Natural killer cell (primary cell): Measurements from ENCODE around the gene DMAC2. TPM values are rescaled to one million over a fixed set of nuclear protein-coding genes. Genes with fewer than 3 reads are reported as not detected.
"Not testable (repeated sequence)": the region's sequence is repeated elsewhere in the genome, so short reads cannot be mapped to it uniquely, and the experiment has no call there.

Source experiments
- ATAC-seq, 3 donors: fragments of 150-1000 bp in 2 of 3; fragments of 200-7000 bp in 1 of 3; cut with Tn5 transposase; 1 replicate in 1 of 3; 2 replicates in 2 of 3; pipeline ENCODE4 v1.10.0; 2021; ENCODE audit warnings: mild to moderate bottlenecking in 2 of 3, moderate library complexity in 2 of 3
- DNase-seq, 2 donors: peaks; one replicate each; pipeline versions ENCODE4 v3.0.0 to v3.0.0-alpha.2; 2013 to 2021; ENCODE audit warnings: mixed read lengths in 1 of 2
- H3K27ac ChIP-seq: one replicate; pipeline ENCODE4 v1.5.1; 2013; ENCODE audit warnings: mild to moderate bottlenecking, low read length
- H3K27me3 ChIP-seq: one replicate; pipeline ENCODE4 v1.6.1; 2013; ENCODE audit warnings: low read length; ENCODE audit not compliant: control insufficient read depth, insufficient read depth
- H3K36me3 ChIP-seq: one replicate; pipeline ENCODE4 v1.6.1; 2013; ENCODE audit warnings: low read length; ENCODE audit not compliant: control insufficient read depth, insufficient read depth
- H3K4me1 ChIP-seq: one replicate; pipeline ENCODE4 v1.6.1; 2013; ENCODE audit warnings: low read length; ENCODE audit not compliant: control insufficient read depth, insufficient read depth
- H3K4me3 ChIP-seq: one replicate; pipeline ENCODE4 v1.5.1; 2013; ENCODE audit warnings: low read length
- H3K9me3 ChIP-seq: one replicate; pipeline ENCODE4 v1.6.1; 2013; ENCODE audit warnings: low read length; ENCODE audit not compliant: control insufficient read depth, insufficient read depth
- H3K27ac Mint-ChIP-seq, 2 donors: one replicate each; pipeline ENCODE4 v1.8.0; 2022; ENCODE audit warnings: mild to moderate bottlenecking in 2 of 2, mixed read lengths in 2 of 2, moderate library complexity in 1 of 2
- H3K27me3 Mint-ChIP-seq, 2 donors: one replicate each; pipeline ENCODE4 v1.8.0; 2022; ENCODE audit warnings: low read depth in 2 of 2, mixed read lengths in 2 of 2
- H3K36me3 Mint-ChIP-seq: one replicate; pipeline ENCODE4 v1.8.0; 2022; ENCODE audit warnings: mixed read lengths
- H3K4me1 Mint-ChIP-seq, 2 donors: one replicate each; pipeline ENCODE4 v1.8.0; 2022; ENCODE audit warnings: mixed read lengths in 2 of 2
- H3K4me3 Mint-ChIP-seq: one replicate; pipeline ENCODE4 v1.8.0; 2022; ENCODE audit warnings: mild to moderate bottlenecking, moderate library complexity, mixed read lengths
- H3K9me3 Mint-ChIP-seq, 2 donors: one replicate each; pipeline ENCODE4 v1.8.0; 2022; ENCODE audit warnings: mixed read lengths in 2 of 2
- CTCF ChIP-seq: fragments of 200-600 bp; IDR thresholded peaks from one replicate; pipeline ENCODE4 v1.8.0; 2022; ENCODE audit warnings: antibody characterized with exemption
- WGBS: methylation state at CpG from one replicate; pipeline ENCODE4 v1.1.7; 2013; ENCODE audit warnings: missing lambda C conversion rate; ENCODE audit not compliant: insufficient coverage; 5-methylcytosine and 5-hydroxymethylcytosine counted together
- intact Hi-C: fragments of 100-400 bp; cut with micrococcal nuclease; formaldehyde crosslinking; loops from one replicate; pipeline ENCODE4 v1.14.2; 2022
- total RNA-seq, 4 donors: library from RNA; stranded (reverse); fragments of 120-200 nt in 1 of 4; gene quantifications; one replicate each; pipeline versions ENCODE4 v1.2.3 to v1.2.4, GENCODE V29; 2013 to 2022

DMAC2 gene
- total RNA-seq, 3 donors from 2014 or later (not counting 1 experiment from before 2014, with no cell fraction given) = 25.4 to 32.5 (median 29.5) TPM

DNA sequence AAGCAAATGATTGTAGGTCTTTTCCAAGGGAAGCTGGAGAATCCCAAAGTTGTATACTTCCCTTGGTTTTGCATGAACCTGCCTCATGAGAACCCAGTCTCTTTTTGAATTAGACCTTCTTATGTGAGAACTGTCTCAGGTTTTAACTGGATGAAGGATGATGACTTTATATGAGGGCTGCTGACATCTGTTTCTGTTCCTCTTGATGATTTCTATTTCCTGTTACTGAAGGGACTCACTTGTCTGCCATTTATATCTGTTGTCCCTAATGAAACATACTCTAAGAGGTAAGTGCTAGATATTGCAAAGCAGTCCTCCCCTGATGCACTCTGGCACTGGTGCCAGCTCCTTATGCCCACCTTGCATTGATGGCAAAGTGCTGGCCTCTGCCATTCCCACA lies 36.9 kb upstream of the DMAC2 start:
- H3K27me3 Mint-ChIP-seq = peaks cover 53 to 67% of the 10 kb centered on the region in 2 donors

DNA sequence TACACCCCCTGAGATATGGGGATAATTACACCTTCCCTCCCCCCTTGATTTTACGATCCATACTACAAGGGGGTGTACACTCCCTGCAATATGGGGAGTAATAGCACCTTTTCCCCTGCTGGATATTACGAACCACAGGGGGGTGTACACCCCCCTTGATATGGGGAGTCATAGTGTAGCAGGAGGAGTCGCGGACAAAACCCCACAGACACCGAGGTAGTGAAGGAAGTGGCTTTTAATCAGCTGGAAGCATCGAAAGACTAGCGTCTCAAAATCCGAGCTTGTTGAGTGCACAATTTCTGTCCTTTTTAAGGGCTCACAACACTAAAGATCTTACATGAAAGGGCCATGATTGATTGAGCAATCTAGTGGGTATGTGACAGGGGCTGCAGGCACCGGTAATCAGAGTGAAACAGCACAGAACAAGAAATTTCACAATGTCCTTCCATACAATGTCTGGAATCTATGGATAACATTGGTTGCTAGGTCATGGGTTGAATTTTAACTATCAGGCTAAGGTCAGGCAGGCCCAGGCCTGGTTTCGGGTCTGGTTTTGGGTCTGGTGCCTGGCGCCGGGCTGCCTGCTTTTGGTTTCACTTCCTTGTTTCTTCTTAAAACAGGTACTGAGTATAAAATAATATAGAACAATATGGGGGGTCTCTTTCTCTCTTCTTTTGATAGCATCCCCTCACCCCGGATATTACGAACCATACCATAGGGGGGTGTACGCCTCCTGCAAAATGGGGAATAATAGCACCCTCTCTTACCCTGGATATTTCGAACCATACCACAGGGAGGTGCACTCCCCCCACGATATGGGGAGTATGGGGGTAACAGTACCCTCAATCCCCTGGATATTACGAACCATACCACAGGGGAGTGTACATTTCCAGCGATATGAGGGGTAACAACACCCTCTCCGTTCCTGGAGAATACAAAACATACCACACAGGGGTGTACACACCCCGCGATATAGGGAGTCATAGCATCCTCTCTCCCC lies 23.8 kb upstream of the DMAC2 start:
- H3K27ac ChIP-seq = peak overlapping the region; percentile 49
- H3K27me3 ChIP-seq = peaks cover 14% of the 10 kb centered on the region

More for the DNA sequence above, 36.9 kb upstream of the DMAC2 start:
- H3K9me3 ChIP-seq = no peaks in the 10 kb centered on the region
- ATAC-seq (no peak), DNase-seq (no peak)
- H3K27ac ChIP-seq = no peak overlapping the region
- Mint-ChIP-seq H3K27ac (no peak overlapping the region), H3K4me3 (no peak overlapping the region), H3K36me3 (no peaks in the 10 kb centered on the region), H3K4me1 (no peaks in the 10 kb centered on the region), H3K9me3 (no peaks in the 10 kb centered on the region)
- peaks cover 11% of the 10 kb centered on the region for H3K27me3 ChIP-seq
- H3K36me3 ChIP-seq = no peaks in the 10 kb centered on the region
- TF ChIP-seq CTCF = no peak
- intact Hi-C loops = no loop called here
- no peaks in the 10 kb centered on the region for H3K4me1 ChIP-seq
- H3K4me3 ChIP-seq = no peak overlapping the region

DNA sequence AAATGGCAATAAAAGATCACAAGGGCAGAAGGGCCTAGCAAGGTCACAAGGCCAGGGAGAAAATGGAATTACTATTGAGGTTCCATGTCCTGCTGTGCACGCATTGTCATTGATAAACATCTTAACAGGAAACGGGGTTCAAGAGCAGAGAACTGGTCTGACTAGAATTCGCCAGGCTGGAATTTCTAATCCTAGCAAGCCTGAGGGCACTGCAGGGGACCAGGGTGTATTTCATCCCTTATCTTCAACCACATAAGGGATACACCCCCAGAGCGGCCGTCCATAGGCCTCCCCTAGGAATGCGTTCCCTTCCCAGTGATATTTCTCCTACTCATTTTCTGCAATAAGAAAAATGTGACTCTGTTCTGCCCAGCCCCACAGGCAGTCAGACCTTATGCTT lies 22.8 kb upstream of the DMAC2 start:
- Mint-ChIP-seq H3K27me3 (peaks cover 59 to 86% of the 10 kb centered on the region in 2 donors), H3K4me1 (peaks cover 6 to 8% of the 10 kb centered on the region in 2 donors), H3K9me3 (no peaks in the 10 kb centered on the region), H3K4me3 (no peak overlapping the region), H3K36me3 (no peaks in the 10 kb centered on the region), H3K27ac (no peak overlapping the region)
- no peak overlapping the region for H3K4me3 ChIP-seq
- 81% methylated on average over 6 of the region's 6 CpGs for whole genome bisulfite sequencing
- H3K27me3 ChIP-seq = peaks cover 14% of the 10 kb centered on the region
- no peak overlapping the region for H3K27ac ChIP-seq
- ATAC-seq (no peak), DNase-seq (no peak)
- H3K4me1 ChIP-seq = no peaks in the 10 kb centered on the region
- H3K36me3 ChIP-seq = no peaks in the 10 kb centered on the region
- intact Hi-C loops = no loop called here
- H3K9me3 ChIP-seq = no peaks in the 10 kb centered on the region
- no peak for TF ChIP-seq CTCF

More for the DNA sequence above, 23.8 kb upstream of the DMAC2 start:
- H3K4me3 Mint-ChIP-seq = peak overlapping the region; percentile 71
- H3K27me3 Mint-ChIP-seq = peaks cover 65 to 86% of the 10 kb centered on the region in 2 donors
- H3K9me3 Mint-ChIP-seq, H3K36me3 Mint-ChIP-seq, DNase-seq, intact Hi-C loops, H3K36me3 ChIP-seq, H3K4me1 Mint-ChIP-seq, H3K9me3 ChIP-seq, H3K4me3 ChIP-seq, H3K4me1 ChIP-seq: not testable (repeated sequence)
- ATAC-seq = peak in 1 of 3 donors; percentile 37
- WGBS = 62% methylated on average over 13 of the region's 22 CpGs
- peak overlapping the region; percentile 39 to 68 for H3K27ac Mint-ChIP-seq

DNA sequence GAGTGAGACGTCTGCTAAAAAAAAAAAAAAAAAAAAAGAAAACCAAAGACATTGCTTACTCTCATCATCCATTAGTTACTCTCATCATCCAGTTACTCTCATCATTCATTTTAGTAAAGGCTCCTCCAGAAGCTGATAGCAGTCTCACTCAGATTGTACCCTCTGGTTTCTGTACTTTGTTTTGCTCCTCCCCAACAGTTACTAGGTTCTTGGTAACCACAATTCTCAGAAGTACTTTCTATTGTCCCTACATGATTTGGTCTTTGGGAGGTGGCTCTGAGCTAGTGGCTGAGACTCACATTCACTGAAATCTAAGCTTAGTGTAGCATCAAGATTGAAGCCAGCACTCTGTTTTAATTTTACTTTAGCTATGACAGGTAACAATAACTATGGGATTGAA lies 17.5 kb upstream of the DMAC2 start:
- WGBS = 75% methylated on average over 1 of the region's 1 CpG
- no peak overlapping the region for H3K27ac ChIP-seq
- Mint-ChIP-seq H3K9me3 (no peaks in the 10 kb centered on the region), H3K36me3 (no peaks in the 10 kb centered on the region), H3K4me3 (no peak overlapping the region), H3K4me1 (no peaks in the 10 kb centered on the region), H3K27ac (no peak overlapping the region), H3K27me3 (peaks cover 41 to 60% of the 10 kb centered on the region in 2 donors)
- no peak overlapping the region for H3K4me3 ChIP-seq
- peaks cover 14% of the 10 kb centered on the region for H3K27me3 ChIP-seq
- no peaks in the 10 kb centered on the region for H3K36me3 ChIP-seq
- DNase-seq (peak in 1 of 2 donors; percentile 45), ATAC-seq (no peak)
- no peaks in the 10 kb centered on the region for H3K9me3 ChIP-seq
- no peaks in the 10 kb centered on the region for H3K4me1 ChIP-seq
- intact Hi-C loops = no loop called here
- TF ChIP-seq CTCF = no peak
